ENCODE results near the gene TOX2.

Gene TOX2

DNA sequence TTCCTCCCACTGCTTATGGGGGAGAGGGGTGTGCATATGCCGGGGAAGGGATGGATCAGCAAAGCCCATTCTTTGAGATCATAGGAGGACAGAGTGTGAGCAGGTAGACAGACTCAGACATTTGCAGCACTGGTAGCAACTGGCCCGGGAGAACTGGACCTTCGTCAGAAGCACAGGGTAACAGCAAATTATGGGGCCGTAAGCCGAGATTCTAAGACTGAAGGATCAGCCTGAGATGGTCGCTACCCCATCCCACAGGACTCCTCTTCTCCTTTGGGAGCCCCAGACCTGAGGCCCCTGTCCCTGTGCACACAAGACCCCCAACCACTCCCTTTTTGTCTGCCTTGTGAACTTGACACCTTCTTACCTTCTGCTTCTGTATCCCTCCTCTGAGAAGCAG, 106.5 kb downstream of the TOX2 start:
- no peak for FAIRE-seq

DNA sequence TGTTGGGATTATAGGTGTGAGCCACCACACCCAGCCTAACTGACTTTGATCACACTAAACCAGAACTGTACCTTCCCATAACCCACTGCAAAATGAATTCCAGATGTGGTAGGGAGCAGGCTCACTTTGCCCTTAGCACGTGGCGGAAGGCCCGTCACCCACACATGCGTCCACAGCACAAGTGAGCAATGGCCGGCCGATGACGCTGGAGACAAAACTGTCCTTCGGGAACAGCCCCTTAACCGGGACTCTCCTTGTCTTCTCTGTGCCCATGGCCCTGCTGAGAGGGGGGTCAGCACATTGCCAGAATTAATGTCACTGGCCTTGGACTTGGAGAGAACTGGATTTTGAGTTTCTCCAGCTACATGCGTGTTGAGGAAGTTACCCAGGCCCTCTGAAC, 107.2 kb downstream of the TOX2 start:
- no peak for FAIRE-seq

DNA sequence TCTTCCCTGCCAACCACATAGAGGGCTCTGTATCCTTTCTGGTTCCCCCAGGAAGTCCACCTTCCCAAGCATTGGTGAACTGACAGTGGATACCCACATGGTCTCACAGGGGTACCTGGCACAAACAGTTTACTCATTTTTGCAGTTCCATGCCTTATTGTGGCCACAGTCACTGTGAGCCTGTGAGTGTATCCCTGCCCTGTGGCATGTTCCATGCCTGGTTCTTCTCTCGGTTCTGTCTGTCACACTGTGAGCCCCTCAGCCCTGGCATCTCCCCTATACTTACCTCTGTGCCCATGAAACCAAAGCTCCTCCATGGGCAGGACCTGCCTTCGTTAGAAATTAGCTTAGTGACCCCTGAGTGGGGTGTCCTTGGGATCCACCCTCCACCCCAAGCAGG, 107.8 kb downstream of the TOX2 start:
- FAIRE-seq, result no peak

DNA sequence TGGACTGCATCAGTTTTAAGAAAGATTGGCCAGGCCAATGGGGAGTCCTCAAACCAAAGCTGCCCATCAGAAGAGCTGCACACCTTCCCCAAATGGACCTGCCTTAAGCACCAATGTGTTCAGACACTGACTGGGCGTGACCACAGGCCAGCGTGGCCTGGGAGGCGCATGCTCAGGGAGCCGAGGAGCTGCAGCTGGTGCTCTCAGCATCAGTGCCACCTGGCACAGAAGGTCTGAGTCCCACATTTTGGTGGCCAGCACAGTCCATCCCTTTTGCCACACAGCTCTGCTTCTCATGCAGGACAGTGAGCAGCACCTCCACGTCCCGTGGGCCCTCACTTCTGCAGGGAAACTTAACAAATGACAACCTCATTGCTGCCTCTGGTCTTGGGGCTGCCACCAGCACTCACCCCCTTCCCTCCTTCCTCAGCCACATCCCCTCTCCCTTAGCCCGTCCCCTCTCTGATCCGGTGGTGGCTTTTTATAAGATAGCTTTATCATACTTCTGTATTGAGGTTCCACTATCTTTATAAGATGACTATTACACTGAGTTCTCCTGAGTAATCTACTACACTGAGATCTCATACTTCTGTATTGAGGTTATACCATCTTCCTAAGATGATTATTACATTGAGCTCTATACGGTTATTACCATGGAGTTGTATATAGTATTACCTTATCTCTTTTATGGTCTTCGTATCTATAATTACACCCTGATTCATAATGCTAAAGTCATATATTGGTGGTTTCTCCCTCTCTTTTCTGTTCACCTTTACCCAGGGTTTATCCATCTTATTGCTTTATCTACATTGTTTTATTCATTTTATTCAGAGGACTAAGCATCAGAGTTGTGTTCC, 109.1 kb downstream of the TOX2 start:
- no peak for FAIRE-seq

DNA sequence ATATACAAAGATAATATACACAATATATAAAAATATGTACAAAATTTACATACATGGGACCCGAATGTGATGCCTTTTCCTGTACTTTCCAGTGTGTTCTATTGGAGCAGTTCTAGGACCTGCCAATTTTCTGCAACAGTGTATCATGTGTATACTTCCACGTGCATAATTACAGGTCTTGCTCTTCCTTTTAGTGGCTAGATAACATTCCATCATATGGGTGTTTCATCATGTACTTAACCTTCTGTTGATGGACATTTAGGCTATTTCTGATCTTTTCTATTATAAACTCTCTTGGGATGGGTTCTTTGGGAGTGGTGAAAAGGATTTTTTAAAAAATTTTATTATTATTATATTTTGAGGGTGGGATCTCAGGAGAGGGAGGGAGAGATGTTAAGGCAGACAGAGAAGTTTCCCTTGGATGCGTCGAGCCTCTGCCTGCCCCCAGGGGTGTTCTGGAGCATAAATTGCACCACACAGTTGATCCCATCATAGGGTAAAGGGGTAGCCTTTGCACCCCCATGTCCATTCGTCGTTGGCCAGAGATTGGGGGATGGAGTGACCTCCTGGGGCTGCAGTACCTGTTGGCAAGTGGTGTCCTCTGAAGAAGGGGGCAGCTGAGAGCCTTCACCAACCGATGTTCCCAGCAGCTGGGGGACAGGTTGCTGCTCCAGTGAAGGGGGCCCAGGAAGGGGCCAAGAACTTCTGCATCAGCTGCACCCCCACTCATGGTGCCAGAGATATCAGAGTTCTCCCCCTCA, 110.3 kb downstream of the TOX2 start:
- FAIRE-seq, result no peak

DNA sequence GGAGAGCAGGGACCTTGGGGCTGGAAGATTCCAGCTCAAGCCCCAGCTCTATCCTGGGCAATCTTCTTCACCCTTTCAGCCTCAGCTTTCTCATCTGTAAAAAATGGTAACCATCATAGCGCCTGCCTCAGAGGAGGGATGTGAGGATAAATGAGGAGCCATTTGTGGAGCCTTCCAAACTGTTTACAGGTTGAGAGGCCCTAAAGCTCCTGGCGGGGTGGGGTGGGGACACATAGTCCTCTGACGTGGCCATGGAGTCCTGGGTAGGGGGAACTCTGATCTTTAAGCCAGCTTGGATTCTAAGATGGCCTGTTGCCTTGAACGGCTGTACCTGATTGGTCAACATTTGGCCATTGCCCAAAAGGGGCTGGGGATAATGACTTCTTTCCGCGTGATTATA, 111.1 kb downstream of the TOX2 start:
- FAIRE-seq, result no peak

DNA sequence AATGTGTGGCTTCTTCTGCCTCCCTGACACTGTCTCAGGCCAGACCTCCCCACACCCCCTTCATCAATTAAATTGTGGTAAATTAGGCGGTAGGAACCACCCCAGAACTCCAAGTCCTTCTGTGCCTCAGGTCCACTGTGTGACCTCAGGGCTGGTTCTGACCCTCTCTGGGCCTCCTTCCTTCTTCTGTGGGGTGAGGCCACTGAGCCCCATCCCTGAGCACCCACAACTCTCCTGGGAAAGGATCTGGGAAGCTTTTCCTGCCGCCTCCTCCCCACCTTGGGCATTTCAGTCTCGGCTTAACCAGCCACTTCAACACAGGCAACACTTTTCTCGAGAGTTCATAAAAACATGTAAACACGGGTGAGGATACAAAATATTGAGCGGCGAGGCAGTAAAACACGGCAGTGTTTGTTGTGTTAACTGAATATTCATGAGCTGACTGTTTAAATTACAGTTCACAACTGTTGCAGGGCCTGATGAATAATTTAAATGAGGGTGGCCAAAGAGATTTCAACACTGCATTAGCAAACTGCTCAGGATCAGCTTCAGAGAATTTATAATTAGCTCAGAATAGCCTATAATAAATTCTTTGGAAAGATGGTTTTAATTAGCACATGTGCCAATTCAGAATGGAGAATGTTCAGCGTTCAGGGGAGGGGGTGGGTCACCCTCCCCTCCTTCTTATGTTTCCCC, 112.1 kb downstream of the TOX2 start:
- no peak for FAIRE-seq

DNA sequence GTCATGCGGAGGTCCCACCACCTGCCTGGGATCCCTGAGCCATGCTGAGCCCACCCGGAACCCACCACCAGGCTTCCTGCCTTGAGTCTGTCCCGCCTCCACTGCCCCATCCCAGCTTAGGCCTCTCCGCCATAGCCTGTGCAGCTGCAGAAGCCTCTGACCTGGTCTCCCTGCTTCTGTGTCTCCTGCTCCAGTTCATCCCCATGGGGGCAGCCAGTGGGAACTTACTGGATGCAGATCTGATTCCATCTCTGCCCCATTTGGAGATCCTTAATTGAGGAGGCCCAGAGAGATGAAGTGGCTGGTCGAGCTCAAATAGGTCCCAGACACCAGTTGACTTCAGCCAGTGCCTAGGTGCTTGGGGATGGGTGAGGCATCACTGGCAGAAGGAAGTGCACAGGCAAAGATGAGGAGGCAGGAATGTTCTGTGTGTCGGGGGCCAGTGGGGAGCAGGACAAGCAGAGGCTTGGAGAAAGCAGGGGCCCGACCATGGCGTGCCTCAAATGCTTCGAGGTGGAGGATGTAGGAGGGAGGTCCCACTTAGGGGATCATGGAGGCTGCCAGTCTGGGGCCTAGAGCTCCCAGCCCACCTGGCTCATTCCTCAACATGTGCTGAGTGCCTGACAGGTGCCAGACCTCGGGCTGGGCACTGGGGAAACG, 112.8 kb downstream of the TOX2 start:
- no peak for FAIRE-seq

DNA sequence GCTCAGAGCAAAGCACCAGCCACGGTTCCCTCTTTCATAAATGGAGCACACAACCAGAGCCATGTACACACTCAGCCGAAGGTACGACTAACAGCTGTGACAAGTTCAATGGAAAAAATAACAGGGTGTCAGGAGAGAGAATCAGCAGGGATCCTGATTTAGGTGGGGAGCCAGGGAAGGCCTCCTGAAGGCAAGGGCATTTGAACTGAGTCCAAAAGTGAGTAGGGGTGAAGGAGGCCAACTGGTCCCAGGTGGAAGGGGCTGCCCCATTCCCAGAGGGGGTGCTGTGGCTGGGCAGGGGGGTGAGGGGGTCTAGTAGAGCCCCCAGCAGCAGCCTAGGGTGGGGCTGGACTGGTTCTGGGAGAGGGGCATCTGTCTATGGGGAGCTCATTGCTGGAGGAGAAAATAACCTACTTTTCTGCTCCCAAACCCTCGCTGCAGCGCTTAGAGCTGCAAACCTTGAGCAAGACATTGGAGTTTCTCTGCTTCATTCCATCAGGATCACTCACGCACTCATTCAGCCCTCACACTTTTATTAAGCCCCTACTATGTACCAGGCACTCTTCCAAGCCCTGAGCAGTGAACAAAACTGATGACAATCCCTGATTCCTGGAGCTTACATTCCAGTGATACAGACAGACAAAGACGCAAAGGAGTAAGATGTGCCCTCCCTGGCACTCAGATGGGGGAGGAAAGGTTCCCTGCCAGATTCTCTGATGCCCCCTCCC, 113.5 kb downstream of the TOX2 start:
- no peak for FAIRE-seq

DNA sequence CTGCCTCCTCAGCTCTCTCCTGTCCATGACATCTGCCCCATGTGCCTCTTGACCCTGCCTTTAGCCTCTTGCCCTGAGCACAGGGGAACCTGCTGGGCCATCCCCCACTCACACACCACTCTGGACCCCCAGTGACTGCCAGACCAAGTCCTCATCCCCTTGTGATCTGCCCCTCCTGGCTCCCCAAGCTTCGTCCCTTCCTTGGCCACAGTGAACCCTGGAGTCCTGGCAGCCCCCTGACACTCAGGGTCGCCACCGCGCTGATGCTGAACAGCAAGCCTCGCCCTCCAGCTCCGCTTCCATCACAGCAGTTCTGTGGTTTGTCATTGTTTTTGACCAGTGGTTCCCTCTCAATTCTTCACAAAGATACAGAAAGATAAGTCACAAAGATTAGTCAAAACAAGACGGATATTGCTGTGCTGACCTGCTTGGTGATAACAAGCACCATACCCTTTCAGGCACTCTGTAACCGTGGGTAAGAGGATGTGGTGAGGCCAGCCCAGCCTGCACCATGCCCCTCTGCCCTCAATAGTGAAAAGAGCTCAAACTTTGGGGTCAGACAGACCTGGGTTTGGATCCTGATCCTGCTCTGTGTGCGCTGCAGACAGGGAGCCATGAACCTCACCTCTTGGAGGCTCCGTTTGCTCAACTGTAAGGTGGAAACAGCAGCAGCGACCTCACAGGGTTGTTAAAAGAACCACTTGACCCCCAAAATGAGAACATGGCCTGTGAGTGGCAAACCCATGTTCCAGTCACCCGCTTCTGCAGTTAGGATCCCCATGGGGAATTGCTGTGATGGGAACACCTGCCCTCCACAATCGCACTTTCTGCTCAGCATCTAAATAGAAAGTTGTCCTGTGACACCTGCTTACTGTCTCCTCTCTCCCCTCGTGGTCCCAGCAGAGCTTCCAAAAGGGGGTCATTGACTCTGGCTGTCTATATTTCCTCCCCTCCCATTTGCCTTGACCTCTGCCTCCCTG, 114.5 kb downstream of the TOX2 start:
- FAIRE-seq, result no peak

DNA sequence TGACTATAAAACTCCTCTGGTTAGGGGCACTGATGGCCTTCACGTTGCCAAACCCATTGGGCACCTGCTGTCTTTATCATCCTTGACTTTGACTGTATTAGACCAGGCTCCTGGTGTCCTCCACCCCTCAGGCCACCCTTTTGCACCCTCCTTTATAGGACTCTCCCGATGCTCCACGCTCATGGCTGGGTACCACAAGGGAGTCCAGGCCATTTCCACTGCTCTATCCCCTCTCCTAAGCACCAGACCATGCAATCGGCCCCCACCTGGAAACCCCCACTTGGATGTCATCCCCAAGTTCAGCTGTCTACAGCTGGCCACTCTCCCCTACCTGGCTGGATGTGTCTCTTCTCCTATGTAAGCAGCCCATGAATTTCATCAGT, 115.2 kb downstream of the TOX2 start:
- no peak for FAIRE-seq

DNA sequence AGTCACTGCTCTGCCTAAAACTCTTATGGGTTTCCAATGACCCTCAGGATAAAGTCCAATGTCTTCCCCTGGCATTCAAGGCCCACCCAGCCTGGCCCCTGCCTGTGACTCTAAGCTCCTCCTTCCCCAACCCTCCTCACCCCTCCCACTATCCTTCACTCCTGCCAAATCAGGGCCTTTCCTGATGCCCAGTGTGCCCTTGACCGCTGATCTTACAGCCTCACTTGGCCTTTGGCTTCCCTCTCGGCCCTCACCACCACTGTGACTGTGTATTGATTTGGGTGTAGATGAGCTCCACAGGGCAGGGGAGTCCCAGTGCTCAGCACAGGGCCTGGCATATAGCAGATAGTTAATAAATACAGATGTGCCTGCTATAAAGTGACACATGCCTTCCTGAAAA, 115.7 kb downstream of the TOX2 start:
- no peak for FAIRE-seq

DNA sequence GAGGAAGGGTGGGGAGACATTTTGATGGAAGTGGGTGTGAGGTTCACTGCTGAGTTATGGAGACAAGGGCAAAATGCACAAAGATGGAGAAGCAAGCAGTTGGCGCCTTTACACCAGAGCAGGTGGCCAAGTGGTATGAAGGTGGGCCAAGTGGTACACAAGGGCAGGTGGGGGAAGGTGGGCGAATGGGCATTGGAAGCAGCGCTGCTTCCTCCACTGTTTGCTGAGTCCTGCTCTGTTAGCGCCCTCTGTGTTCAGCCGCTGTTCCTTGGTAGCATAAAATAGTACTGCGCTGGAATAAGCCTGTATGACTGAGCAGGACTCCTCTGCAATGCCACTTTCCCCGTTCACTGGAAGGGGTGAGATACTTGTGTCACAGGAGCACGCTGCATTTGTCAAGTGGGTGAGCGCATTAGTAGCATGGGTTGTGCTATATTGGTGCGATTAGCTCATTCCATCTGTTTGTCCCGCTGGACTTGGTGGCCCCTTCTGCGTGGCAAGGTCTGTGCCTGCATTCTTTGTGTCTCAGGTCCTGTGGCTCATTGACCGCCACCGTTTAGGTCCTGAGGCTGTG, 116.4 kb downstream of the TOX2 start:
- FAIRE-seq, result no peak

DNA sequence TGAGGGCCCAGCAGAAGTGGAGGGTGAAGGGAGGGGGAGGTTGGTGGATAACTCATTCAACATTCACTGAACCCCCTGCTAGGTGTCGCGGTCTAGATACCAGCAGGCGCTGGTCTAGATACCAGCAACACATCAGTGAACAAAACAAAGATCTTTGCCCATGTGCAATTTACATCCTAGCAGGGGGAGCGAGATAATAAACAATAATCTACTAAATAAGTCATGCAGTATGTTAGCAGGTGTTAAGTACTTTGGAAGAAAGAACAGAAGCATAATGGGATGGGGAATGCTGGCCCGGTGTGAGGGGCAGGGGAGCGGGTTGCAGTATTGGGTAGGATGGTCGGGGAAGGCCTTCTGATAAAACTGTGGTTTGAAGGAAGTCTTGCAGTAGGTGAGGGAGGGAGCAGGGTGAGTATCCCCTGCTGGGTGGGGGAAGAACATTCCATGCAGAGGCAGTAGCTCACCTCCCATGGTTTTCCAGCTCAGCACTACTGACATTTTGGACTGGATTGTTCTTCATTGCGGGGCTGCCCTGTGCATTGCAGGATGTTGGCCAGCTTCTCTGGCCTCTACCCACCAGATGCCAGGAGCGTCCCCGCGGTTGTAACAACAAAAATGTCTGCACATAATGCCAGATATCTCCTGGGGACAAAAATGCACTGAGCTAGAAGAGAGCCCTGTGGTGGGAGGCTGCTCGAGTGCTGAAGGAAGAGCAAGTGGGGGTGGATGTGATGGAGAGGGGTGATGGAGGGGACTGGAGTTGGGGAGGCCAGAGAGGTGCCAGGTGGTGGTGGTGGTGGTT, 117.3 kb downstream of the TOX2 start:
- no peak for FAIRE-seq

DNA sequence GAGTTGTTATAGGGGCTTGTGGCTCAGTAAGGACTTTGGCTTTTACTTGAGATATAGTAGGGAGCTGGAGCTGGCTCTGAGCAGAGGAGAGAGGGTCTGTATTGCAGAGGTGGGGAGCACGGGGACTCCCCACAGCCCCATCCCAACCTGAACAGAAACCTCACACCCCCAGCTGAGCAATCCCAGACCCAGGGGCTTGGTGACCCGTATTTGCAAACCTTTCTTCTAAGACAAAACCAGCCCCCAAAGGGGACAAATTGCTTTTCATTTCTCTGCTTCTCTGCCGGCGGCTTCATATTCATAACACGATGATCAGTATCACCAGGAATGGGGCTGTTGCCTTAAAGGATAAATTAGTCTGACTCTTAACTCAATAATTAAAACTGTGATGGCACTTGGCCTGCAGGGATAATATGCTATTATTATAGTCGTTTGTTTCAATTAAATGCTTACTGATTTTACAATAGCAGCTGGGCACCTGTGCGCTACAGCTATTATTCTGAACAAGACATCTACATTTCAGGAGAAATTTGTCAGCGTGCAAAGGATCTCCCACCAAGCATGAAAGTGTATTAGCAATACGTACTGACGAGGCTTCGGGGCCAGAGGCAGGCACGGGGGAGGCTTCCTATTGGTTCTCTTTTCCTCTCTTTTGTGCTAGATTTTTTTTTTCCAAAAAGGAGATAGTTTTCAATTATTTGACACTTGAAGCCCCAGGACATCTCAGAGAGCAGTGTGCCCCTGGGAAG, 118.1 kb downstream of the TOX2 start:
- no peak for FAIRE-seq

DNA sequence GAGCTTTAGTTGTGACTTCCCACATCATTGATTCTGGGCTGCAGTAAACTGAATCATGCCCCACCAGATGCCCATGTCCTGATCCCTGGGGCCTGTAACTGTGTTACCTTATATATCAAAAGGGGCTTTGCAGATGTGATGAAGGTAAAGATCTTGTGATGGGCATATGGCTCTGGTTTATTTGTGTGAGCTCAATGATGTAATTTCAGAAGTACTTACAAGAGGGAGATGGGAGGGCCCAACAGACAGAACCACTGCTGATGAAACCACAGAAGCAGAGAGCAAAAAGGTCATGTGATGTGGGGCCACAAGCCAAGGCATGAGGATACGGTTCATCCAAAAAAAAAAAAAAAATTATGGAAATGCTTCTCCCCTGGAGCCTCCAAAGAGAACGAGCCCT, 118.7 kb downstream of the TOX2 start:
- FAIRE-seq, result no peak

DNA sequence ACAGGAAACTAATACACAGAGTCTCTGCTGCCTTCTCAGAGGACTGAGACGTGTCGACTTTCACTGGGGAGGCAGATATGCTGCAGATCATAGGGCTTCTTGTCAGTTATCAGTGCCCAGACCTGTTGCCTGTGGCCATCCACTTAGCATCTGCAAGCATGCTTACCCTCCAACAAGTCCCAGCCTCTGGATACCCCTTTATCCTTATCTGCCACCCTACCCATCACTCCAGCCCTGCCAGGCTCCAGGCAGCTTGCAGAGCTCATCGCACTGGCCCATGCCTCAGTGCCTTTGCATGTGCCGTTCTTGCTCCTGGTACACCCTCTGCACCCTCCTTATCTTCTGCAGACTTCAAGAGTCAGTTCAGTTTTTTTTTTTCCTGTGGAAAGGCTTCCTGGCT, 119.2 kb downstream of the TOX2 start:
- no peak for FAIRE-seq

DNA sequence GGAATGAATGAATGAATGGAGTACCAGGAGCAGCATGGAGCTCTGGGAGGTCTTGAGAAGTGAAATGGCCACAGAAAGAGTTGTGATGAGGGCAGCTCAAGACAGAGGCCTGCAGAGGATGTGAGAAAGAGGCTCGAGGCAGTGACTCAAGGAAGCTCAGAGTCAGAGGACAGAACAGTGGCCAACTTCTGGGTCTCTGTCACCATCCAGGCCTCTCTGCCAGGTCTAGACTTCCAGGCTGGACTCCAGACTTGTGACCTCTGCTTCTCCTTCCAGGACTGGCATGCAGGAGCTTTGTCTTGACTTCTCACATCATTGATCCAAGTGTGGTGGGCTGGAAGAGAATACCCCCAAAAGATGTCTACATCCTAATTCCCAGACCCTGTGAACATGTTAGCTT, 119.8 kb downstream of the TOX2 start:
- no peak for FAIRE-seq

DNA sequence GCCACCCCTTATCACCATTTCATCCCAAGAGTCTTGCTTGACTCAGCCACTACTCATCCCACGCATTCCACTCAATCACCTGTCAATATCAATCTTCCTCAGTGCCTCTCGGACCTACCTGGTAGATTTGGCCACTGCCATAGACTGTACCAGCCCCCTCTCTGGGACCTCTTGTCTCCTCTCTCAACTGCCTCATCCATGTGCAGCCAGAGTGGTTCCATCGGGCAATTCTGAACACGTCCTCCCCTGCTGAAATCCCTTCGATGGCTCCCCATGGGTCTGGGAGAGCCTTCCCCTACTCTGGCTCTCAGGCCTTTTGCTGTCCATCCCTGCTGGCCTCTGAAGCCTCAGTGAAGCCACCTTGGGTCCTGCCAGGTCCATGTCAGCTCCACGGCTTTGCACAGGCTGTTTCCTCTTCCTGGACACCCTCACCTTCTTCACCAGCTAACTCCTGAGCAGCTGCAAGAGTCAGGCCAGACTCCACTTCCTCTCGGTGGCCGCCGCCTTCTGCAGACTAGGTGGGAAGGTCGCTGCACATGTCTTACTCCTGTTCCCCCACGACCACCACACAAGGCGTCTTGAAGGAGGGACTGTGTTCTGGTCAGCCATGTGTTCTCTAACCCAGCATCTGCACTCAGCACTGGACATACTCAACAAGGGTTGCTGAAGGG, 120.4 kb downstream of the TOX2 start:
- no peak for FAIRE-seq

Data from A204.1 (cell line).